ENCODE results near the gene NCOA7. TPM values are rescaled to one million over a fixed set of nuclear protein-coding genes. Genes with fewer than 3 reads are reported as not detected.

The NCOA7 gene
- total RNA-seq, 4 donors from 2014 or later, result 9.0 to 36.2 (median 21.8) TPM

- no peak for TF ChIP-seq POLR2A (IDR thresholded peaks at IDR 0.05)
- no peak for TF ChIP-seq CTCF (IDR thresholded peaks at IDR 0.05)
- no peaks in the 10 kb centered on the region for H3K9me3 ChIP-seq
- DNase-seq, result no peak
- no peak overlapping the region for H3K27ac ChIP-seq
- intact Hi-C loops (cut with DNase I), result no loop called here
- no peak overlapping the region for H3K4me3 ChIP-seq (replicated peaks in 1 of 3)
- H3K4me1 ChIP-seq, result no peaks in the 10 kb centered on the region
- no peaks in the 10 kb centered on the region for H3K36me3 ChIP-seq
- H3K27me3 ChIP-seq, result no peaks in the 10 kb centered on the region
- 93 to 95% methylated on average over 9 of the region's 9 CpGs for WGBS, 2 donors
Measured at GRCh38 chr6:125826695-125827463, 36.1 kb downstream of the NCOA7 start.

- Histone ChIP-seq H3K4me3 (replicated peaks in 1 of 3) (no peak overlapping the region), H3K27me3 (no peaks in the 10 kb centered on the region)
- WGBS, 2 donors, result 61 to 65% methylated on average over 2 of the region's 2 CpGs
Measured at GRCh38 chr6:125827788-125828320, 37.1 kb downstream of the NCOA7 start.

GRCh38 chr6:125828476-125829039 is 37.8 kb downstream of the NCOA7 start:
- no peaks in the 10 kb centered on the region for H3K36me3 ChIP-seq
- no peak overlapping the region for H3K4me3 ChIP-seq (replicated peaks in 1 of 3)
- H3K27ac ChIP-seq, result no peak overlapping the region
- peaks cover 0 to 2% of the 10 kb centered on the region in 2 donors for H3K4me1 ChIP-seq
- TF ChIP-seq POLR2A (IDR thresholded peaks at IDR 0.05) (no peak), CTCF (IDR thresholded peaks at IDR 0.05) (no peak)
- intact Hi-C loops (cut with DNase I), result no loop called here
- WGBS, 2 donors, result 92 to 94% methylated on average over 2 of the region's 2 CpGs
- no peaks in the 10 kb centered on the region for H3K27me3 ChIP-seq
- H3K9me3 ChIP-seq, result no peaks in the 10 kb centered on the region
- no peak for DNase-seq

More at GRCh38 chr6:125827788-125828320, 37.1 kb downstream of the NCOA7 start:
- Histone ChIP-seq H3K36me3 (no peaks in the 10 kb centered on the region), H3K27ac (no peak overlapping the region), H3K4me1 (no peaks in the 10 kb centered on the region), H3K9me3 (no peaks in the 10 kb centered on the region)
- TF ChIP-seq CTCF (IDR thresholded peaks at IDR 0.05) (no peak), POLR2A (IDR thresholded peaks at IDR 0.05) (no peak)
- no peak for DNase-seq
- intact Hi-C loops (cut with DNase I), result no loop called here

- 64 to 70% methylated on average over 4 of the region's 4 CpGs for WGBS, 2 donors
- peaks cover 0 to 7% of the 10 kb centered on the region in 2 donors for H3K4me1 ChIP-seq
- no peak overlapping the region for H3K27ac ChIP-seq
- no peak overlapping the region for H3K4me3 ChIP-seq (replicated peaks in 1 of 3)
- no peak for DNase-seq
- TF ChIP-seq CTCF (IDR thresholded peaks at IDR 0.05) (no peak), POLR2A (IDR thresholded peaks at IDR 0.05) (no peak)
- no peaks in the 10 kb centered on the region for H3K27me3 ChIP-seq
- no peaks in the 10 kb centered on the region for H3K36me3 ChIP-seq
- H3K9me3 ChIP-seq, result no peaks in the 10 kb centered on the region
- intact Hi-C loops (cut with DNase I), result no loop called here
Measured at GRCh38 chr6:125829433-125829832, 38.7 kb downstream of the NCOA7 start.

GRCh38 chr6:125831659-125832058 is 40.9 kb downstream of the NCOA7 start:
- 94% methylated on average over 5 of the region's 5 CpGs for WGBS, 2 donors
- H3K4me1 ChIP-seq, result peaks cover 0 to 21% of the 10 kb centered on the region in 2 donors
- no peak for TF ChIP-seq POLR2A (IDR thresholded peaks at IDR 0.05)
- no peak for TF ChIP-seq CTCF (IDR thresholded peaks at IDR 0.05)

More at GRCh38 chr6:125831659-125832058, 40.9 kb downstream of the NCOA7 start:
- no peak overlapping the region for H3K4me3 ChIP-seq (replicated peaks in 1 of 3)
- H3K36me3 ChIP-seq, result no peaks in the 10 kb centered on the region
- intact Hi-C loops (cut with DNase I), result no loop called here
- H3K9me3 ChIP-seq, result no peaks in the 10 kb centered on the region
- DNase-seq, result no peak
- H3K27ac ChIP-seq, result no peak overlapping the region
- no peaks in the 10 kb centered on the region for H3K27me3 ChIP-seq

Data from thyroid gland (tissue), 4 donors.